Cardiac muscle cell (in vitro differentiated cells and primary cell): ENCODE measurements around the gene RNF220. TPM values are rescaled to one million over a fixed set of nuclear protein-coding genes. Genes with fewer than 3 reads are reported as not detected.

Experiments
- DNase-seq, 2 donors: peaks; one replicate each; pipeline versions ENCODE4 v3.0.0 to v3.0.0-alpha.2; 2010 to 2017; ENCODE audit warnings: low read depth in 1 of 2, low spot score in 1 of 2
- H3K27ac ChIP-seq: fragments of 200-600 bp; sonication (generic); 2 replicates; pipeline ENCODE4 v1.5.1; 2016
- H3K27me3 ChIP-seq: fragments of 200-600 bp; sonication (generic); 2 replicates; pipeline ENCODE4 v1.6.0; 2016; ENCODE audit warnings: control low read depth
- H3K36me3 ChIP-seq: fragments of 200-600 bp; sonication (generic); 2 replicates; pipeline ENCODE4 v1.5.1; 2016; ENCODE audit warnings: control low read depth
- H3K4me1 ChIP-seq: fragments of 200-600 bp; sonication (generic); 2 replicates; pipeline ENCODE4 v1.8.1; 2017; ENCODE audit warnings: low read depth, mild to moderate bottlenecking, mixed run types
- H3K4me3 ChIP-seq: fragments of 200-600 bp; sonication (generic); 2 replicates; pipeline ENCODE4 v1.5.1; 2016; ENCODE audit warnings: mild to moderate bottlenecking
- H3K9me3 ChIP-seq: fragments of 200-600 bp; sonication (generic); 2 replicates; pipeline ENCODE4 v1.5.1; 2017; ENCODE audit warnings: low read depth, mild to moderate bottlenecking, control low read depth
- polyA plus RNA-seq: library from polyadenylated mRNA; unstranded; fragments of >200 nt; fragmentation: Nextera tagmentation; extraction: Ambion mirVana; gene quantifications from 2 replicates; pipeline ENCODE4 v1.2.1, GENCODE V29; 2016
- total RNA-seq: library from RNA; depleted of rRNA; stranded (reverse); fragments of >200 nt; gene quantifications from 2 replicates; pipeline ENCODE4 v1.2.3, GENCODE V29; 2016
- TF ChIP-seq, protein P1 (sequence below): IDR thresholded peaks from 2 replicates; pipeline ENCODE4 v1.5.1; 2012; ENCODE audit warnings: low read depth, mild to moderate bottlenecking, low read length

Gene RNF220
- total and polyA plus RNA-seq, 2 experiments from 2014 or later = 57.6 to 142 TPM

DNA sequence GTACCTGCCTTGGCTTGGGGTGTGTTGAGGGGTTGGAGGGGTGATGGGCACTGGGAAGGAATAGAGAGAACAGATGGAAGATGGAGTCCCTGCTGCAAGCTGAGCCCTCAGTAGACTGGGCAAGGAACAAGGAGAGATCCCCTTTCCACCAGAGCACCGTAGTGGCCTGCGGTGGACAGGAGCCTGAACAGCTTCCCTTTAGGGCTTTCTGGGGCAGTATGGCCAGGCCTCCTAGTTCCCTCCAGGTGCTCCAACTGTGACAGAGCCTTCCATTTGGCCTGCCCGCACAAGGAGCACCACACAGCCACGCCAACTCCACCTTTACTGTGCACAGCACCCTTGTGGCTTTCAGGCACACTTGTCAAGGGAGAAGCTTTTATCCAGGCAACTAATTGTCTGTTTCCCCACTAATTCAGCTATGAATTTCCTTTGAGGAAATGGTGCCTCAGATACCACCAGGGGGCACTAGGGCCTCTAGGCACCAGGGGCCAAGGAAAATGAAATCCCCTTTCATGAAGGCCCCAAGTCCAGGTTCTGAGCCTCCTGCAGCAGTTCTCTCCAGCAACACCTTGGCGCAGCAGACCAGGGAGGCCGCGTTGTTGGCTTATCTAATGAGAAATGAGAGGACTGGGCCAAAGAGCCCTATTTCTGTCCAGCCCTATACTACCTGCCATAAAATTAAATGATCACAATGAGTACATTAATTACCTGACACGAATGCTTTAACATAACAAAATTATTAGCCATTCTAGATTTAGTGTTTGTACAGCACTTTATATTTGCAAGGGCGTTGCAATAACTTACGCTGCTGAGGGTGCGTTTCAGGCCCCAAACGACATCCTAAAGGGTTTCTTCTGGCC is 26.9 kb upstream of the RNF220 start:
- TF ChIP-seq, protein P1, sequence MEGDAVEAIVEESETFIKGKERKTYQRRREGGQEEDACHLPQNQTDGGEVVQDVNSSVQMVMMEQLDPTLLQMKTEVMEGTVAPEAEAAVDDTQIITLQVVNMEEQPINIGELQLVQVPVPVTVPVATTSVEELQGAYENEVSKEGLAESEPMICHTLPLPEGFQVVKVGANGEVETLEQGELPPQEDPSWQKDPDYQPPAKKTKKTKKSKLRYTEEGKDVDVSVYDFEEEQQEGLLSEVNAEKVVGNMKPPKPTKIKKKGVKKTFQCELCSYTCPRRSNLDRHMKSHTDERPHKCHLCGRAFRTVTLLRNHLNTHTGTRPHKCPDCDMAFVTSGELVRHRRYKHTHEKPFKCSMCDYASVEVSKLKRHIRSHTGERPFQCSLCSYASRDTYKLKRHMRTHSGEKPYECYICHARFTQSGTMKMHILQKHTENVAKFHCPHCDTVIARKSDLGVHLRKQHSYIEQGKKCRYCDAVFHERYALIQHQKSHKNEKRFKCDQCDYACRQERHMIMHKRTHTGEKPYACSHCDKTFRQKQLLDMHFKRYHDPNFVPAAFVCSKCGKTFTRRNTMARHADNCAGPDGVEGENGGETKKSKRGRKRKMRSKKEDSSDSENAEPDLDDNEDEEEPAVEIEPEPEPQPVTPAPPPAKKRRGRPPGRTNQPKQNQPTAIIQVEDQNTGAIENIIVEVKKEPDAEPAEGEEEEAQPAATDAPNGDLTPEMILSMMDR = peak; percentile 82
- no peak overlapping the region for H3K27ac ChIP-seq
- peaks cover 10% of the 10 kb centered on the region for H3K27me3 ChIP-seq
- peak; percentile 75 to 80 for DNase-seq
- H3K36me3 ChIP-seq = no peaks in the 10 kb centered on the region
- H3K9me3 ChIP-seq = no peaks in the 10 kb centered on the region
- H3K4me3 ChIP-seq = no peak overlapping the region
- H3K4me1 ChIP-seq = peaks cover 9% of the 10 kb centered on the region

GRCh38 chr1:44380666-44381177 is 24.3 kb upstream of the RNF220 start:
- Histone ChIP-seq H3K9me3 (no peaks in the 10 kb centered on the region), H3K27ac (no peak overlapping the region), H3K36me3 (no peaks in the 10 kb centered on the region), H3K27me3 (peaks cover 10% of the 10 kb centered on the region), H3K4me1 (peaks cover 10% of the 10 kb centered on the region), H3K4me3 (no peak overlapping the region)
- DNase-seq = no peak
- TF ChIP-seq, protein P1 = no peak

DNA sequence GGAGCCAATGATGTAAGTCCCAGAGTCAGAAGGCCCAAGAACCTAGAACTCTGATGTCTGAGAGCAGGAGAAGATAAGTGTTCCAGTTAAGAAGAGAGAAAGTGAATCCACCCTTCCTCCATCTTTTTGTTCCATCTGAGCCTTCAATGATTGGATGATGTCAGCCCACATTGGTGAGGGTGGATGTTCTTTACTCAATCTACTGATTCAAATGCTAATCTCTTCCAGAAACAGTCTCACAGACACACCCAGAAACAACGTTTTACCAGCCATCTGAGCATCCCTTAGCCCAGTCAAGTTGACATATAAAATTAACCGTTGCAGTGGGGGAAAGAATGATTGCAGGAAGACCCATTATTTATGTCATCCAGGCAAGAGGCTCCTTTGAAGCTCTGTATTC is 16.5 kb upstream of the RNF220 start:
- DNase-seq = no peak
- no peaks in the 10 kb centered on the region for H3K27me3 ChIP-seq
- no peak overlapping the region for H3K4me3 ChIP-seq
- H3K9me3 ChIP-seq = no peaks in the 10 kb centered on the region
- no peaks in the 10 kb centered on the region for H3K36me3 ChIP-seq
- H3K27ac ChIP-seq = no peak overlapping the region
- H3K4me1 ChIP-seq = peaks cover 7% of the 10 kb centered on the region
- TF ChIP-seq, protein P1 = no peak

- TF ChIP-seq, protein P1 = no peak
- H3K36me3 ChIP-seq = no peaks in the 10 kb centered on the region
- DNase-seq = no peak
- H3K4me3 ChIP-seq = no peak overlapping the region
- H3K9me3 ChIP-seq = no peaks in the 10 kb centered on the region
- no peak overlapping the region for H3K27ac ChIP-seq
- H3K4me1 ChIP-seq = peaks cover 7% of the 10 kb centered on the region
- no peaks in the 10 kb centered on the region for H3K27me3 ChIP-seq
Observed at GRCh38 chr1:44389437-44389836, 15.6 kb upstream of the RNF220 start.

GRCh38 chr1:44390277-44390676 is 14.8 kb upstream of the RNF220 start:
- Histone ChIP-seq H3K36me3 (no peaks in the 10 kb centered on the region), H3K27ac (no peak overlapping the region), H3K4me1 (peaks cover 7% of the 10 kb centered on the region), H3K9me3 (no peaks in the 10 kb centered on the region), H3K4me3 (no peak overlapping the region), H3K27me3 (no peaks in the 10 kb centered on the region)
- TF ChIP-seq, protein P1 = no peak
- peak in 1 of 2 donors; percentile 55 for DNase-seq
